Measurements from ENCODE around the gene SLC35F6. TPM values are rescaled to one million over a fixed set of nuclear protein-coding genes. Genes with fewer than 3 reads are reported as not detected.
"Not testable (repeated sequence)": the region's sequence is repeated elsewhere in the genome, so short reads cannot be mapped to it uniquely, and the experiment has no call there.

SLC35F6 gene
- total RNA-seq, 1 donor: 14.3 TPM

DNA sequence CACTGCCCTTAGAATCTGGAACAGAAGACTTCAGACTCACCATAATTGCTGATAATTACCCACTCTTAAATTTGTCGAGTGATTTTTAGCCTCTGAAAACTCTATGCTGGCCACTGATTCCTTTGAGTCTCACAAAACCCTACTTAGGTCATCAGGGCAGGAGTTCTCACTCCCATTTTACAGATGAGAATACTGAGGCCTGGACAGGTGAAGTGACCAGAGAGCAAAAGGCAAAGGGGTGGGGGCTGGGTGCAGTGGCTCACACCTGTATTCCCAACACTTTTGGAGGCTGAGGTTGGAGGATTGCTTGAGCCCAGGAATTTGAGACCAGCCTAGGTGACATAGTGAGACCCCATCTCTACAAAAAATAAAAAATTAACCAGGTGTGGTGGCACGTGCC, 34.8 kb upstream of the SLC35F6 start:
- no peak for DNase-seq (ENCODE audit: low read depth in 2 of 3, low spot score in 2 of 3)

GRCh38 chr2:26730549-26731344, 33.3 kb upstream of the SLC35F6 start:
- no peak for DNase-seq (ENCODE audit: low read depth in 2 of 3, low spot score in 2 of 3)

DNA sequence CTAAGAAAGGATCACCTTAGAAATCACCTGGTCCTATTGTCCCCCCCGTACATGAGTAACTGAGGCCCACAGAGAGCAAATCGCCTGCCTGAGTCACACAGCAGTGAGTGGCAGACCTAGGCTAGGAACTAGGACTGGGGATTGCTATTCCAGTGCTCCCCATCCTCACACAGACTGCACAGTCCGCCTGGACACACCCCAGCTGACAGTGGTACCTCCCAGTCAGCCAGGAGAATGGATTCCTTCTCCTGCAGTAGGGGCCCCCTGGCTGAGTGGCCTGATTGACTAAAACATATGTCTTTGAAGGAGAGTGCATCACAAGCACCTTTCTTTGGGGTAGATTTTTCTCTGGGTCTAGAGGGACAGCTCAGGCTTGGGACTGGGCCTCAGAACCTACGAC, 32.4 kb upstream of the SLC35F6 start:
- no peak for DNase-seq (ENCODE audit: low read depth in 2 of 3, low spot score in 2 of 3)

DNA sequence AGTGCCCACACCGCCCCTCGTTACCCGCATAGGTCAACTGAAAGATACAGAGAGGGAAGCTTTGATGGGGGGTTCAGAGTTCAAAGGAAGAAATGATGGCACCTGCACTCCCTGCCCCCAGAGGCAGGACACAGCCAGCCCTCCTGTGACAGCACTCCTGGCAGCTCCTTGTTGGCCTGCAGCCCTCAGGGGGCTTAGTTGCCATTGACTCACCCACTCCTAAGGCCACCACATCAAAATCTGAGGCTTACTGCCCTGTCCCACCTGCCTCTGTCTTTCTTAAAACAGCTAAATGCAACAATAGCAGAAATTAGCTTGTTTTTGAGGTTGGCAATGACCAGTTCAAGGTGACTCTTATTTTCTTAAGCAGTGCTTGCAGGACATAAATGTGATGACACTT, 31.6 kb upstream of the SLC35F6 start:
- no peak for DNase-seq (ENCODE audit: low read depth in 2 of 3, low spot score in 2 of 3)

DNA sequence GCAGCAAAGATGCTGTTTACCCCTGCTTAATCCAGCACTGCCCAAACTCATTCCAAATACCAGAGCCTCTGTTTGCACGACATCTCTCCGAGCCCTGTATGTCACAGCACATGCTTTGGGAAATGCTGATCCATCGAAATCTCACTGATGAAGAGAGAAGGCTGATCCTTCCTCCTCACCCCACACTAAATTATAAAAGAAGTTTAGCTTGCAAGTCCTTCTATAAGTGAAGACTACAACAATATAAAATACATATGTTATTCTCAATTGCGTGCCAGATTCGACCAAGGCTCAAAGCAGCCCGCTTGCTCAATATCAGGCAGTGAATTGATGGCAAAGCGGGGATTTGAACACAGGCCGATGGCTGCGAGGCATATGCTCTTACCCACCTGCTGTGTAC, 30.7 kb upstream of the SLC35F6 start:
- DNase-seq (ENCODE audit: low read depth in 2 of 3, low spot score in 2 of 3): no peak

DNA sequence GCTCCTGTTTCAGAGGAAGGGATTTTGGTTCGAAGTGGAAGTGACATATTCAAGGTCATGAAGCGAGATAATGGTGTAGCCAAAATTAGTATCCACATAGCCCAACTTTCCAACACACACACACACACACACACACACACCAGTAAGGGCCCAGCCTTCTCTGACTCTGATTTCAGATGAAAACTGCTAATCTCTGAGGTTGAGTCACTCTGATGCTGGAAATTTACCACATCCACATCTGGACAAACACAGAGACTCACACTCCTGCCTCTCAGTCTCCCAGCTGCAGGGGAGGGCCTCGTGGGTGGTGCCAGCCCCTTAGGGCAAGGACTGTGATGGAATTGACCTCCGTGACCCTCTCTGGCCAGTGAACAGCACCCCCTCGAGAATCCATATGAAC, 29.0 kb upstream of the SLC35F6 start:
- DNase-seq (ENCODE audit: low read depth in 2 of 3, low spot score in 2 of 3): peak in 1 of 3 donors; percentile 18

GRCh38 chr2:26735883-26736588, 28.0 kb upstream of the SLC35F6 start:
- DNase-seq (ENCODE audit: low read depth in 2 of 3, low spot score in 2 of 3): no peak

- no peak for DNase-seq (ENCODE audit: low read depth in 2 of 3, low spot score in 2 of 3)
These were observed 26.9 kb upstream of the SLC35F6 start for GRCh38 chr2:26737221-26737620.

GRCh38 chr2:26738481-26738880, 25.6 kb upstream of the SLC35F6 start:
- DNase-seq (ENCODE audit: low read depth in 2 of 3, low spot score in 2 of 3): no peak

- DNase-seq (ENCODE audit: low read depth in 2 of 3, low spot score in 2 of 3): no peak
These were observed 24.6 kb upstream of the SLC35F6 start for GRCh38 chr2:26739514-26739913.

DNA sequence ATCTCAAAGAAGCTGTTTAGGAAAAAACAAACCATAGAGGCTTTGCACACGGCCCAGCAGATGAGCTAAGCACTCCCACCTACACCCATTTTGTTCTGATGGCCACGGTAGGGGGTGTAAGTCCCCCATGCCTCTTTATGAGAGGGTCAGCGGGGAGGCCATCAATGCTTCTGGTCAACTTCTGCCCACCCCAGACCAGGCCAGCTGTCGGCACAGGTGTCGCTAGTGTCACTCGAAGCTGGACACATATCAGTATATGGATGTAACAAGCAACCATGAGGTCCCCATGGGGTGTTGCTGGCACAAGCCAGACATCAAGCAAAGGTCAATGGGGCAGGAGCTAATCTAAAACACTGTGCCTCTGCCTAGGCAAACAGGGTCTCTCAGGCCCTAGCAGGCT, 23.7 kb upstream of the SLC35F6 start:
- no peak for DNase-seq (ENCODE audit: low read depth in 2 of 3, low spot score in 2 of 3)

- peak in 2 of 3 donors; percentile 73 to 84 for DNase-seq (ENCODE audit: low read depth in 2 of 3, low spot score in 2 of 3)
These were observed 23.2 kb upstream of the SLC35F6 start for GRCh38 chr2:26740890-26741302.

- DNase-seq (ENCODE audit: low read depth in 2 of 3, low spot score in 2 of 3): no peak
These were observed 21.9 kb upstream of the SLC35F6 start for GRCh38 chr2:26742048-26742770.

- DNase-seq (ENCODE audit: low read depth in 2 of 3, low spot score in 2 of 3): no peak
These were observed 20.2 kb upstream of the SLC35F6 start for GRCh38 chr2:26743852-26744251.

DNA sequence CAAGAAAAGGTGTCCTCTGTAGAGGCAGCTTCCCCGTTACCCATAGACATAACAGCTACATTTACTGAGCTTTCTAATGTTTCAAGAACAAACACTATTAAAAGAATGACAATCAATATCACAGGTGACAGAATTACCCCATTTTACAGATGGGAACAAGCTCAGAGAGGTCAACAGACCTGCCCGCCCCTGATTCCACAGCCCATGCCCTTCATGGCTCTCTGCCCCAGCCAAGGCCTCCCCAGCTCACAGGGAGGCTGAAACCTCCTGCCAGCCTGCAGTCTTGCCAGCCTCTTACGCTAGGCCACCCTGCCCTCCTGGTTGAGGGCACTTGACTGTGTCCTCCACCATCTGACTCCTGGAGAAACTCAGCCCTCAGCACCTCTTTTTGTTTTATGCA, 19.1 kb upstream of the SLC35F6 start:
- no peak for DNase-seq (ENCODE audit: low read depth in 2 of 3, low spot score in 2 of 3)

- peak; percentile 55 to 92 (median 83) for DNase-seq (ENCODE audit: low read depth in 2 of 3, low spot score in 2 of 3)
These were observed 18.3 kb upstream of the SLC35F6 start for GRCh38 chr2:26745609-26746327.

- no peak for DNase-seq (ENCODE audit: low read depth in 2 of 3, low spot score in 2 of 3)
These were observed 17.1 kb upstream of the SLC35F6 start for GRCh38 chr2:26746934-26747333.

DNA sequence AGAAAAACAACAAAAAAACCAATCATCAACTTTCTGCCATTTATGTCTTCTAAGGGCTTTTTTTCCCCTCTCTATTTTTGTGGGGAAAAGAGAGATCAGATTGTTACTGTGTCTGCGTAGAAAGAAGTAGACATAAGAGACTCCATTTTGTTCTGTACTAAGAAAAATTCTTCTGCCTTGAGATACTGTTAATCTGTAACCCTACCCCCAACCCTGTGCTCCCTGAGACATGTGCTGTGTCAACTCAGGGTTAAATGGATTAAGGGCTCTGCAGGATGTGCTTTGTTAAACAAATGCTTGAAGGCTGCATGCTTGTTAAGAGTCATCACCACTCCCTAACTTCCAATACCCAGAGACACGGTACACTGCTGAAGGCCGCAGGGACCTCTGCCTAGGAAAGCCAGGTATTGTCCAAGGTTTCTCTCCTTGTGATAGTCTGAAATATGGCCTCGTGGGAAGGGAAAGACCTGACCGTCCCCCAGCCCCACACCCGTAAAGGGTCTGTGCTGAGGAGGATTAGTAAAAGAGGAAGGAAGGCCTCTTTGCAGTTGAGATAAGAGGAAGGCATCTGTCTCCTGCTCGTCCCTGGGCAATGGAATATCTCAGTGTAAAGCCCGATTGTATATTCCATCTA, 14.2 kb upstream of the SLC35F6 start:
- DNase-seq (ENCODE audit: low read depth in 2 of 3, low spot score in 2 of 3): not testable (repeated sequence)

DNA sequence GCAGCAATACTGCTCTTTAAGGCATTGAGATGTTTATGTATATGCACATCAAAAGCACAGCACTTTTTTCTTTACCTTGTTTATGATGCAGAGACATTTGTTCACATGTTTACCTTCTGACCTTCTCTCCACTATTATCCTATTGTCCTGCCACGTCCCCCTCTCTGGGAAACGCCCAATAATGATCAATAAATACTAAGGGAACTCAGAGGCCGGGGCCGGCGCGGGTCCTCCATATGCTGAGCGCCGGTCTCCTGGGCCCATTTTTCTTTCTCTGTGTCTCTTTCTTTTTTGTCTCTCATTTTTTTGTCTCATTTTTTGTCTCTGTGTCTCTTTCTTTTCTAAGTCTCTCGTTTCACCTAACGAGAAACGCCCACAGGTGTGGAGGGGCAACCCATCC, 13.6 kb upstream of the SLC35F6 start:
- DNase-seq (ENCODE audit: low read depth in 2 of 3, low spot score in 2 of 3): not testable (repeated sequence)

GRCh38 chr2:26752656-26753055, 11.4 kb upstream of the SLC35F6 start:
- no peak for DNase-seq (ENCODE audit: low read depth in 2 of 3, low spot score in 2 of 3)
